ENCODE data around the gene OR6J1.

DNA sequence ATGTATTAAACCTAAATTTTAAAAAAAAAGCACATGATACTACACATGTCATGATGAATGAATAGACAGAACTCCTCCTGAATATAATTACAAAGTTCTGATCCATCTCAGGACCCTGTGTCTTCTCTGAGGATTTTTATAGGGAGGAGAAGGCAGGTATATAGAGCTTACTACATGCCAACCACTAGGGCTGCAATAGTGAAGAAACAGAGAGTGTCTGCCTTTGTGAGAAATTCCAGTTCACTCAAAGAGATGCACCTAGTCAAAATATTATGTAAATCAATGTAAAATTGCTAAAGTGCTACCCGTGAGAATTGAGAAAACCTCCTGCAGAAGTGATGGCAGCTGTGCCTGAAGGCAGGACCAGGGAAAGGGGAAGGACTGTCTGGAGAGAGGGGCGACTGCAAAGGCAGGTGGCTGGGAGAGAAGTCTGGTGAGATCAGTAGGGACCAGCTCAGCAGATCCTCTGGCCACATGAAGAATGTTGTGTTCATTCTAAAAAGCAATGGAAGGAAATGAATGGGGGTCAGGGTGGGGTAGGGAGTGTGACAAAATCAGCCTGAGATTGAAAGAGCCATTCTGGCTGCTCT lies 31.0 kb downstream of the OR6J1 start:
- no peak for TF ChIP-seq EZH2 (IDR thresholded peaks at IDR 0.05; ENCODE audit: low read length, unreplicated experiment)
- TF ChIP-seq, protein P1, sequence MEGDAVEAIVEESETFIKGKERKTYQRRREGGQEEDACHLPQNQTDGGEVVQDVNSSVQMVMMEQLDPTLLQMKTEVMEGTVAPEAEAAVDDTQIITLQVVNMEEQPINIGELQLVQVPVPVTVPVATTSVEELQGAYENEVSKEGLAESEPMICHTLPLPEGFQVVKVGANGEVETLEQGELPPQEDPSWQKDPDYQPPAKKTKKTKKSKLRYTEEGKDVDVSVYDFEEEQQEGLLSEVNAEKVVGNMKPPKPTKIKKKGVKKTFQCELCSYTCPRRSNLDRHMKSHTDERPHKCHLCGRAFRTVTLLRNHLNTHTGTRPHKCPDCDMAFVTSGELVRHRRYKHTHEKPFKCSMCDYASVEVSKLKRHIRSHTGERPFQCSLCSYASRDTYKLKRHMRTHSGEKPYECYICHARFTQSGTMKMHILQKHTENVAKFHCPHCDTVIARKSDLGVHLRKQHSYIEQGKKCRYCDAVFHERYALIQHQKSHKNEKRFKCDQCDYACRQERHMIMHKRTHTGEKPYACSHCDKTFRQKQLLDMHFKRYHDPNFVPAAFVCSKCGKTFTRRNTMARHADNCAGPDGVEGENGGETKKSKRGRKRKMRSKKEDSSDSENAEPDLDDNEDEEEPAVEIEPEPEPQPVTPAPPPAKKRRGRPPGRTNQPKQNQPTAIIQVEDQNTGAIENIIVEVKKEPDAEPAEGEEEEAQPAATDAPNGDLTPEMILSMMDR (conservative IDR thresholded peaks at IDR 0.05; ENCODE audit: low read depth, low read length), result 0 out of 2 replicates have a peak, but pooled peaks have one; percentile 19

Data from PC-3 (cell line).